HepG2 (cell line): ENCODE measurements around the gene SP5.

Experiments used
- EP300 ChIP-seq, 3 experiments: sonication (generic) in 1 of 3; formaldehyde crosslinking in 1 of 3; IDR thresholded peaks; 2 replicates each; pipeline versions ENCODE4 v1.5.1 to v1.6.1; 2011 to 2020; ENCODE audit warnings: low read depth in 2 of 3, low read length in 2 of 3, borderline replicate concordance in 1 of 3, improper control_type of control experiment in 1 of 3, mild to moderate bottlenecking in 1 of 3, missing genetic modification reagents in 1 of 3, moderate library complexity in 1 of 3
- KAT7 ChIP-seq: IDR thresholded peaks from 2 replicates; pipeline ENCODE4 v1.6.1; 2018; ENCODE audit warnings: borderline replicate concordance, missing compliant biosample characterization
- NFIC ChIP-seq: IDR thresholded peaks from 2 replicates; pipeline ENCODE4 v1.6.1; 2012; ENCODE audit warnings: mild to moderate bottlenecking, low read length, inconsistent platforms
- TCF12 ChIP-seq, 2 experiments: fragments of 450-650 bp in 1 of 2; sonication (generic) in 1 of 2; formaldehyde crosslinking in 1 of 2; IDR thresholded peaks; 2 replicates each; pipeline versions ENCODE4 v1.6.1 to v1.8.0; 2017 to 2022; ENCODE audit warnings: antibody characterized with exemption in 1 of 2, mild to moderate bottlenecking in 1 of 2, missing genetic modification reagents in 1 of 2, moderate library complexity in 1 of 2
- ZFY ChIP-seq: sonication (generic); formaldehyde crosslinking; IDR thresholded peaks from 2 replicates; pipeline ENCODE4 v1.4.0; 2020; ENCODE audit warnings: missing genetic modification reagents
- ZNF703 ChIP-seq: sonication (generic); formaldehyde crosslinking; IDR thresholded peaks from 2 replicates; pipeline ENCODE4 v1.5.1; 2020; ENCODE audit warnings: missing genetic modification reagents, mild to moderate bottlenecking, moderate library complexity, borderline replicate concordance
- ZNF709 ChIP-seq: sonication (generic); formaldehyde crosslinking; IDR thresholded peaks from 2 replicates; pipeline ENCODE4 v1.5.0; 2020; ENCODE audit warnings: mild to moderate bottlenecking, missing genetic modification reagents
- TF ChIP-seq, protein P1 (sequence below): sonication (generic); formaldehyde crosslinking; IDR thresholded peaks from 2 replicates; pipeline ENCODE4 v1.5.0; 2020; ENCODE audit warnings: mild to moderate bottlenecking, missing genetic modification reagents, moderate library complexity

DNA sequence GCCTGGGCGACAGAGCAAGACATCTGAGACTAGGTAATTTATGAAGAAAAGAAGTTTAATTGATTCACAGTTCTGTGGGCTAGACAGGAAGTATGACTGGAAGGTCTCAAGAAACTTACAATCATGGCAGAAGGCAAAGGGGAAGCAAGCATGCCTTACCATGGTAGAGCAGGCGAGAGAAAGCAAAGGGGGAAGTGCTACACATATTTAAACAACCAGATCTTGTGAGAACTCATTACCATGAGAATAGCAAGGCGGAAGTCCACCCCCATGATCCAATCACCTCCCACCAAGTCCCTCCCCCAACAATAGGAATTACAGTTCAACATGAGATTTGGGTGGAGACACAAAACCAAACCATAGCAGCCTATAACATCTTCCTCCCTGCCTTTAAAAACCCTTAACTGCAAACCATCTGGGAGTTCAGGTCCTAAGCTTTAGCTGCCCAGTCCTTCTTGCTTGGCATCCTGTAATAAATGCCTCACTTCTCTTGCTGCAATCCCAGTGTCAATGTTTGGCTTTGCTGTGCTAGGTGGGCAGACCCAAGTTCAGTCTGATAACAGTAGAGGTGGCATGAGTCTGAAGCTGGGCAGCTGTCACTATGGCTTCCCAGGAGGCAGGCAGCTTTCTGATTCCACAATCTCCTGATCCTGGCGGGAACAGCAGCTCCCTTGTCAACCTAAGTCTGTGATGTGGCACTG is 11.2 kb upstream of the SP5 start:
- no peak for TF ChIP-seq TCF12 (IDR thresholded peaks at IDR 0.05)
- no peak for TF ChIP-seq TCF12 (CRISPR knock-in tag; IDR thresholded peaks at IDR 0.05)
- no peak for TF ChIP-seq ZFY (CRISPR knock-in tag)
- no peak for TF ChIP-seq EP300 (IDR thresholded peaks at IDR 0.05; ENCODE audit: low read depth in 2 of 2, low read length in 2 of 2)
- TF ChIP-seq EP300 (CRISPR knock-in tag; IDR thresholded peaks at IDR 0.05; ENCODE audit: borderline replicate concordance), result no peak
- no peak for TF ChIP-seq NFIC
- TF ChIP-seq, protein P1, sequence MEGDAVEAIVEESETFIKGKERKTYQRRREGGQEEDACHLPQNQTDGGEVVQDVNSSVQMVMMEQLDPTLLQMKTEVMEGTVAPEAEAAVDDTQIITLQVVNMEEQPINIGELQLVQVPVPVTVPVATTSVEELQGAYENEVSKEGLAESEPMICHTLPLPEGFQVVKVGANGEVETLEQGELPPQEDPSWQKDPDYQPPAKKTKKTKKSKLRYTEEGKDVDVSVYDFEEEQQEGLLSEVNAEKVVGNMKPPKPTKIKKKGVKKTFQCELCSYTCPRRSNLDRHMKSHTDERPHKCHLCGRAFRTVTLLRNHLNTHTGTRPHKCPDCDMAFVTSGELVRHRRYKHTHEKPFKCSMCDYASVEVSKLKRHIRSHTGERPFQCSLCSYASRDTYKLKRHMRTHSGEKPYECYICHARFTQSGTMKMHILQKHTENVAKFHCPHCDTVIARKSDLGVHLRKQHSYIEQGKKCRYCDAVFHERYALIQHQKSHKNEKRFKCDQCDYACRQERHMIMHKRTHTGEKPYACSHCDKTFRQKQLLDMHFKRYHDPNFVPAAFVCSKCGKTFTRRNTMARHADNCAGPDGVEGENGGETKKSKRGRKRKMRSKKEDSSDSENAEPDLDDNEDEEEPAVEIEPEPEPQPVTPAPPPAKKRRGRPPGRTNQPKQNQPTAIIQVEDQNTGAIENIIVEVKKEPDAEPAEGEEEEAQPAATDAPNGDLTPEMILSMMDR (CRISPR knock-in tag), result no peak
- no peak for TF ChIP-seq ZNF709 (CRISPR knock-in tag)
- TF ChIP-seq KAT7, result no peak
- TF ChIP-seq ZNF703 (CRISPR knock-in tag), result no peak
